ENCODE data around the gene NUBP1. TPM values are rescaled to one million over a fixed set of nuclear protein-coding genes. Genes with fewer than 3 reads are reported as not detected.

The NUBP1 gene
- total RNA-seq: 10 to 100 TPM; 32.9 to 46.6 TPM

DNA sequence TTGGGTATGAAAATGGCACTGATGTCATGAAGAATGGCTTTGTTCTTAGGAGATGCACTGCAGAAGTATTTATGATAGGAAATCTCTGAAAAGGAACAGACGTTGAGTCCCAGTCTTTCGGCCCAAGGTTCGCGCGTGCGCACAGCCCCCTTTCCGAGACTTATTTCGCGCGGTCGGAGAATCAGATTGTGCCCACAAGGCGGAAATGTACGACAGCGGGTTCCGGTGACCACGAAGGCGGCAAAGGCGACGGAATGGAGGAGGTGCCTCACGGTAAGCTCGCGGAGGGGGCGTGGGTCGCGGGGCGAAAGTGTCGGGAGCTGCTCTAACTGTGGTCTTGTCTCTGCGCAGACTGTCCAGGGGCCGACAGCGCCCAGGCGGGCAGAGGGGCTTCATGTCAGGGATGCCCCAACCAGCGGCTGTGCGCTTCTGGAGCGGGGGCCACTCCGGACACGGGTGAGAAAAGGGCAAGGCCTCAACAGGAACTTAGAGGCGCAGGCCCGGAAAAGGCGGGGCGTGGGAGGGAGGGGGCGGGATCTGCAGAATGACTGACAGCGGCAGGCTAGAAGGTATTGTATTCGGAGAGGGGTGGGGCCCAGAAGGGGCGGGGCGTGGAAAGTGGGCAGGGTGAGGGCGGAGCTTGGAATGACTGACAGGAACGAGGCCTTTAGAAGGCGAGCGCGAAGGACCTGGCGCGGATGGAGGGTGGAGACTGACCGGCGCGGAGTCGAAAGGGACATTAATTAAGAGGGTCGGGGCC is at the start of gene NUBP1:
TSS of gene NUBP1 (plus strand) at position 233 of the 760 bp plus-strand sequence. CDS start at position 255, 22 bp downstream.
- H3K27ac Mint-ChIP-seq: peak within 1 kb of the TSS; percentile 96
- no peaks in the 10 kb centered on the region for H3K27me3 Mint-ChIP-seq
- H3K36me3 Mint-ChIP-seq (ENCODE audit: low read depth): peaks cover 49% of the 10 kb centered on the region
- peaks cover 23% of the 10 kb centered on the region for H3K4me1 Mint-ChIP-seq
- no peaks in the 10 kb centered on the region for H3K9me3 Mint-ChIP-seq
- H3K4me3 Mint-ChIP-seq: peak within 1 kb of the TSS; percentile 89
- ATAC-seq (replicated peaks): peak; percentile 94

DNA sequence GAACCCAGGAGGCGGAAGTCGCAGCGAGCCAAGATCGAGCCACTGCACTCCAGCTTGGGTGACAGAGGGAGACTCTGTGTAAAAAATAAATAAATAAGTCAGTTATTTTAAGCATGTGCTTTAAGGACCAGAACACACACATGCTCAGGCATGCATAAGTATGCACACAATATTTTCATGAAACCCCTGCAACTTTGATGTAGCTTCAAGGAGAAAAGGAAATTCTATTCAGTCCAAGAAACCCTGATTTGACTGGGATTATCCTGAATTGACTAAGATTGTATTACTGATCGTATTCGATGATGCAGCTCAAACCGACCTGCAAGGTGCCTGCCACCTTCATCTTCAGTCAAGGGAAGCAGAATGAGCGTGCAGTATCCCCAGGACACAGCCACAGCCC is 49.8 kb upstream of the NUBP1 start:
- peak; percentile 23 for ATAC-seq (replicated peaks)
- Mint-ChIP-seq H3K27ac (no peak overlapping the region), H3K36me3 (ENCODE audit: low read depth) (no peaks in the 10 kb centered on the region), H3K27me3 (peaks cover 28% of the 10 kb centered on the region), H3K9me3 (no peaks in the 10 kb centered on the region), H3K4me1 (no peaks in the 10 kb centered on the region), H3K4me3 (no peak overlapping the region)

GRCh38 chr16:10694306-10694705 is 49.3 kb upstream of the NUBP1 start:
- H3K4me1 Mint-ChIP-seq: no peaks in the 10 kb centered on the region
- no peaks in the 10 kb centered on the region for H3K9me3 Mint-ChIP-seq
- no peaks in the 10 kb centered on the region for H3K36me3 Mint-ChIP-seq (ENCODE audit: low read depth)
- no peak overlapping the region for H3K4me3 Mint-ChIP-seq
- peaks cover 28% of the 10 kb centered on the region for H3K27me3 Mint-ChIP-seq
- no peak overlapping the region for H3K27ac Mint-ChIP-seq
- no peak for ATAC-seq (replicated peaks)

- Mint-ChIP-seq H3K36me3 (ENCODE audit: low read depth) (no peaks in the 10 kb centered on the region), H3K4me1 (no peaks in the 10 kb centered on the region), H3K9me3 (no peaks in the 10 kb centered on the region), H3K27ac (no peak within 1 kb of the TSS), H3K4me3 (no peak within 1 kb of the TSS), H3K27me3 (peaks cover 25% of the 10 kb centered on the region)
- no peak for ATAC-seq (replicated peaks)
Observed at GRCh38 chr16:10694830-10695229, 48.8 kb upstream of the NUBP1 start, which contains the start of gene TEKT5. Gene TEKT5, minus strand, starts transcription at chr16:10694930. Its CDS starts 57 bp downstream, at chr16:10694873.

GRCh38 chr16:10699756-10700155 is 43.9 kb upstream of the NUBP1 start:
- peaks cover 7% of the 10 kb centered on the region for H3K27me3 Mint-ChIP-seq
- H3K9me3 Mint-ChIP-seq: no peaks in the 10 kb centered on the region
- no peak overlapping the region for H3K4me3 Mint-ChIP-seq
- no peaks in the 10 kb centered on the region for H3K4me1 Mint-ChIP-seq
- H3K36me3 Mint-ChIP-seq (ENCODE audit: low read depth): no peaks in the 10 kb centered on the region
- peak; percentile 55 for ATAC-seq (replicated peaks)
- H3K27ac Mint-ChIP-seq: no peak overlapping the region

- no peak overlapping the region for H3K4me3 Mint-ChIP-seq
- ATAC-seq (replicated peaks): no peak
- no peaks in the 10 kb centered on the region for H3K9me3 Mint-ChIP-seq
- H3K4me1 Mint-ChIP-seq: no peaks in the 10 kb centered on the region
- H3K27ac Mint-ChIP-seq: no peak overlapping the region
- peaks cover 22% of the 10 kb centered on the region for H3K27me3 Mint-ChIP-seq
- no peaks in the 10 kb centered on the region for H3K36me3 Mint-ChIP-seq (ENCODE audit: low read depth)
Observed at GRCh38 chr16:10708969-10709368, 34.7 kb upstream of the NUBP1 start.

DNA sequence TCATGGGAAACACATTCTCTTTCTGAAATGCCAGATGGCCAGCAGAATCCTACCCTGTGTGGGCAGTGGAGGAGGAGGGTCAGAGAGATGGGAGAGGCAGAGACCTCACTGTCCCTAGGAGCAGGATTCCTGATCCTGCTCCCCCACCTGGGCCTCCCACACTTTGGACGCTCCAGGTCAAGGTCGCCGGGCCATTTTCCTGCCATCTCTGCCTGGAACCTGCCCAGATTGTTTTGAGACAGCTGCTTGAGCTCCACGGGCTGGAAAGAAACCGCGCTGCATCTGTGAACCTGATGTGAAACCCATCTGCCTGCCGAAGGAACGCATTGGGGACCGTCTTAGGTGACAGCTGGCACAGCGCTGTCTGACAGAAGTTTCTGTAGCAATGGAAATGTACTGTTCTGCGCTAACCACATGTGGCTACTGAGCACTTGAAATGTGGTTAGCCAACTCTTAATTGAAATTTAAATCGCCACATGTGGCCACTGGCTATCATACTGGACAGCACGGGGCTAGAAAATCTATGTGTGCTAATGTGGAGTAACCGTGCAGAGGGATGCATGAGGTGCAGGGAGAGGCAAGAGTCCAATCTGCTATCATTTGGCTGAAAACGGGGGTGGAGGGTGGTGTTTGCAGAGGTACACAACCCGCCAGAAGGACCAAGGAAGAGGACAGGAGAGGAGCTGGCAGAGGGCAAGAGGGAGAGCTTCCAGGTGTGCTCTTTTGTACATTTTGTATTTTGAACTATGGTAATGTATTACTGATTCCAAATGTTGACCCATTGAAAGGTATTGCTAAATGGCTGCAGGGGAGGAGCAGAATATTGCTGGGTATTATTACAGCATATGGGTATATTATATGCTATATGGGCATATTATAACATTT is 15.4 kb upstream of the NUBP1 start:
- ATAC-seq (replicated peaks): no peak
- no peaks in the 10 kb centered on the region for H3K36me3 Mint-ChIP-seq (ENCODE audit: low read depth)
- no peak overlapping the region for H3K27ac Mint-ChIP-seq
- H3K4me1 Mint-ChIP-seq: no peaks in the 10 kb centered on the region
- peaks cover 5% of the 10 kb centered on the region for H3K27me3 Mint-ChIP-seq
- H3K9me3 Mint-ChIP-seq: no peaks in the 10 kb centered on the region
- no peak overlapping the region for H3K4me3 Mint-ChIP-seq

GRCh38 chr16:10729104-10730048 is 14.3 kb upstream of the NUBP1 start:
- Mint-ChIP-seq H3K4me3 (no peak overlapping the region), H3K36me3 (ENCODE audit: low read depth) (no peaks in the 10 kb centered on the region), H3K4me1 (no peaks in the 10 kb centered on the region), H3K9me3 (no peaks in the 10 kb centered on the region), H3K27me3 (peaks cover 5% of the 10 kb centered on the region), H3K27ac (no peak overlapping the region)
- no peak for ATAC-seq (replicated peaks)

GRCh38 chr16:10731790-10732189 is 11.9 kb upstream of the NUBP1 start:
- ATAC-seq (replicated peaks): no peak
- no peak overlapping the region for H3K27ac Mint-ChIP-seq
- H3K4me1 Mint-ChIP-seq: no peaks in the 10 kb centered on the region
- no peak overlapping the region for H3K4me3 Mint-ChIP-seq
- H3K36me3 Mint-ChIP-seq (ENCODE audit: low read depth): no peaks in the 10 kb centered on the region
- no peaks in the 10 kb centered on the region for H3K9me3 Mint-ChIP-seq
- no peaks in the 10 kb centered on the region for H3K27me3 Mint-ChIP-seq

DNA sequence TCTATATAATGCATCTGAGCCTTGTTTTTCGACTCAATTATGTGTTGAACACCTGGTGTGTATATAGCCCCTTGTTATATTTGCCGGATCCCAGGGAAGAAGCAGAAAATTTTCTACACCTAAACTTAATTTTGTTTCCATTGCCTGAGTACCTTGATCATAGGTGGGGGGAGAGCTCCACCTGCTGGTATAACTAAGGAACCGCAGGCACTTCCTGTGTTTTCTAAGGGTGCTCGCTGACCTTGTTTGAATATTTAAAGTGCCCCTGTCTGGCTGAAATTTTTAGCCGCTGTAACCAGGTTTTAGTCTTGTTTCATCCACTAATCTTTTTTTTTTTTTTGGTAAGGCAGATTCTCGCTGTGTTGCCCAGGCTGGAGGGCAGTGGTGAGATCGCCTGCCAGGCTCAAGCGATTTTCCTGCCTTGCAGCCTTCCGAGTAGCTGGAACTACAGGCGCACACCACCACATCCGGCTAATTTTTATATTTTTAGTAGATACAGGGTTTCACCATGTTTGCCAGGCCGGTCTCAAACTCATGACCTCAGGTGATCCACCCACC is 6.5 kb upstream of the NUBP1 start:
- Mint-ChIP-seq H3K4me1 (peaks cover 9% of the 10 kb centered on the region), H3K9me3 (no peaks in the 10 kb centered on the region), H3K4me3 (peak overlapping the region; percentile 44), H3K27me3 (no peaks in the 10 kb centered on the region), H3K27ac (no peak overlapping the region), H3K36me3 (ENCODE audit: low read depth) (no peaks in the 10 kb centered on the region)
- peak; percentile 25 for ATAC-seq (replicated peaks)

GRCh38 chr16:10738231-10739077 is 5.2 kb upstream of the NUBP1 start:
- Mint-ChIP-seq H3K4me3 (peak overlapping the region; percentile 55), H3K9me3 (no peaks in the 10 kb centered on the region), H3K36me3 (ENCODE audit: low read depth) (peaks cover 1% of the 10 kb centered on the region), H3K27me3 (no peaks in the 10 kb centered on the region), H3K4me1 (peaks cover 15% of the 10 kb centered on the region), H3K27ac (peak overlapping the region; percentile 84)
- peak; percentile 85 for ATAC-seq (replicated peaks)

DNA sequence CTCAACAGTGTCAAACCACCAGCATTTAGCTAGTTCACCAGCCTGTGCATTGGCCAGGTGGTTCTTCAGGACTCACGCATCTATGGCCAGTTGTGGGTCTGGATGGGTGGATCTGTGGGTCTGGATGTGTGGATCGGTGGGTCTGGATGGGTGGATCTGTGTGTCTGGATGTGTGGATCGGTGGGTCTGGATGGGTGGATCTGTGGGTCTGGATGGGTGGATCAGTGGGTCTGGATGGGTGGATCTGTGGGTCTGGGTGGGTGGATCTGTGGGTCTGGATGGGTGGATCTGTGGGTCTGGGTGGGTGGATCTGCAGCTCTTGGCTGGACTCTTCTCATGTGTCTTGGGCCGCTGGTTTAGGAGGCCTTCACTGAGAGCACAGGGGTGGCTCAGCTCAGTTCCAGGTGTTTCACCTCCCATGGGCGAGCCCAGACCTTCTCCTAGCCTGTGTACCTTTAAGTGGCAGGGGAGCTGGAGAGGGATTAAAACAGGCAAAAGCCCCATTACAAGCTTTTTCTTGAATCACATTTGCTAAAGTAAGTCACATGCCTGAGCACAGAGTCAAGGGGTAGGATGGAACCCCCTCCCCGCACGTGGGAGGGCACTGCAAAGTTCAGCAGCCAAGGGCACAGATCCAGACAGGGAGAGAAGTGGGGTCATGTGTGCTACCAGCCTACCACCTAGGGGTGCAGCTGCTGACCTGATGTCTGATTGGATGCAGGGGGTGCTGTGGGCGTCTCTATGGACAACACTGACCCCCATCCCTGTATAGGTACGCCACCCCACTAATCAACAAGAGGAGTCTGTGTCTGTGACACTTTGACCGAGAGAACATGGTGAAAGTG is 3.4 kb upstream of the NUBP1 start:
- H3K27ac Mint-ChIP-seq: no peak overlapping the region
- ATAC-seq (replicated peaks): no peak
- H3K4me3 Mint-ChIP-seq: no peak overlapping the region
- H3K27me3 Mint-ChIP-seq: no peaks in the 10 kb centered on the region
- H3K36me3 Mint-ChIP-seq (ENCODE audit: low read depth): peaks cover 13% of the 10 kb centered on the region
- H3K4me1 Mint-ChIP-seq: peaks cover 22% of the 10 kb centered on the region
- no peaks in the 10 kb centered on the region for H3K9me3 Mint-ChIP-seq

All from activated T-helper 17 cell treated with anti-CD3 and anti-CD28 coated beads, Interleukin-2, amount 50 U/mL, for 72 hours (primary cell).